ENCODE data around the gene ARHGEF11. TPM values are rescaled to one million over a fixed set of nuclear protein-coding genes. Genes with fewer than 3 reads are reported as not detected.
A peak's percentile ranks its signal among the peaks of the same experiment; 100 is the strongest.

The ARHGEF11 gene
- total and polyA plus RNA-seq, 2 of the 4 experiments (the other 2 are of a cell fraction), result 16.8 to 17.2 TPM

GRCh38 chr1:157040802-157041201 is 4.7 kb downstream of the ARHGEF11 start:
- H2BK5ac ChIP-seq (ENCODE audit: low read depth, low read length, poor library complexity, severe bottlenecking), result no peak overlapping the region
- no peaks in the 10 kb centered on the region for H3K27me3 ChIP-seq (ENCODE audit: control insufficient read depth, insufficient read depth, low read length)
- ChIA-PET CTCF (no interaction called here), POLR2A (ENCODE audit: unreplicated experiment) (no interaction called here)
- DNase-seq (peak; percentile 81), ATAC-seq (ENCODE audit: low read depth) (no peak)
- H2BK120ac ChIP-seq (ENCODE audit: low read depth, low read length), result no peak overlapping the region
- H4K91ac ChIP-seq (ENCODE audit: insufficient read depth, low read depth, low read length), result no peak overlapping the region
- no peak overlapping the region for H3K56ac ChIP-seq (ENCODE audit: extremely low read depth, insufficient read depth, low read length)
- no peak overlapping the region for H2AK5ac ChIP-seq (ENCODE audit: low read depth, low read length)
- no peak overlapping the region for H3K14ac ChIP-seq (replicated peaks; ENCODE audit: low read depth, low read length)
- peaks cover 19% of the 10 kb centered on the region for H3K9me1 ChIP-seq (ENCODE audit: insufficient read depth, low read length)
- dilution Hi-C loops (cut with HindIII; ENCODE audit: low sequenced_read_pairs, unreplicated experiment) (no loop called here), intact Hi-C loops (cut with micrococcal nuclease) (loop anchor here (5.0 kb wide), 1 partner anchor 34 kb away; no protein-coding TSS in a partner anchor), in situ Hi-C loops (cut with MboI; ENCODE audit: low sequenced_read_pairs) (no loop called here)
- H3K9ac ChIP-seq (ENCODE audit: low read depth, low read length), result no peak overlapping the region
- no peaks in the 10 kb centered on the region for H3K9me3 ChIP-seq (ENCODE audit: control insufficient read depth, insufficient read depth, low read length)
- H3K4me1 ChIP-seq (ENCODE audit: control insufficient read depth, insufficient read depth, low read length), result peaks cover 10% of the 10 kb centered on the region; the same call in 1 of the 2 replicates
- H2AFZ ChIP-seq (replicated peaks; ENCODE audit: low read length, poor library complexity), result no peak overlapping the region
- no TSS peak for BruUV-seq (replicated peaks)
- H3K4ac ChIP-seq (ENCODE audit: low read depth, low read length), result no peak overlapping the region
- no CpG with 5 or more reads among the region's 1 CpG for WGBS, 2 experiments (ENCODE audit: extremely low coverage in 2 of 2, insufficient read length in 1 of 2)
- no peak overlapping the region for H2AK9ac ChIP-seq (replicated peaks; ENCODE audit: low read depth, low read length, poor library complexity)
- no peak overlapping the region for H2BK15ac ChIP-seq (ENCODE audit: low read depth, low read length)
- no peak overlapping the region for H3K4me3 ChIP-seq (ENCODE audit: insufficient read depth, low read depth, low read length)
- TF ChIP-seq FOS (IDR thresholded peaks at IDR 0.05; ENCODE audit: low read depth, low read length) (no peak), RAD21 (IDR thresholded peaks at IDR 0.05; ENCODE audit: low read length) (no peak), CEBPB (IDR thresholded peaks at IDR 0.05; ENCODE audit: low read depth, low read length) (no peak), NFE2L2 (IDR thresholded peaks at IDR 0.05; ENCODE audit: low read depth, low read length) (no peak), USF2 (IDR thresholded peaks at IDR 0.05; ENCODE audit: low read depth, low read length) (peak; percentile 58; the same call in 1 of the 2 replicates), BHLHE40 (IDR thresholded peaks at IDR 0.05; ENCODE audit: low read depth, low read length) (no peak), SMC3 (IDR thresholded peaks at IDR 0.05; ENCODE audit: low read depth, low read length) (no peak)
- H3K23ac ChIP-seq (ENCODE audit: low read depth, low read length), result no peak overlapping the region
- no peak overlapping the region for H3K18ac ChIP-seq (ENCODE audit: low read depth, low read length)
- H3K36me3 ChIP-seq (ENCODE audit: control insufficient read depth, insufficient read depth, low read length), result 0 out of 2 replicates have a peak, but pooled peaks cover 1% of the 10 kb centered on the region
- peaks cover 47 to 75% of the 10 kb centered on the region in 2 experiments for H3K79me1 ChIP-seq (ENCODE audit: low read depth in 1 of 2, low read length in 2 of 2)
- no peak overlapping the region for H4K8ac ChIP-seq (ENCODE audit: low read depth in 2 of 2, low read length in 2 of 2)
- no peak overlapping the region for H3K4me2 ChIP-seq (ENCODE audit: low read depth, low read length)
- H3K27ac ChIP-seq (ENCODE audit: insufficient read depth, low read length), result no peak overlapping the region
- peaks cover 49% of the 10 kb centered on the region for H4K20me1 ChIP-seq (ENCODE audit: insufficient read depth, low read length)
- H2BK20ac ChIP-seq (ENCODE audit: low read depth, low read length), result no peak overlapping the region
- no peak overlapping the region for H4K5ac ChIP-seq (ENCODE audit: low read depth, low read length)

Measured in IMR-90 (cell line).